ENCODE results near the gene EIPR1.

EIPR1 gene

DNA sequence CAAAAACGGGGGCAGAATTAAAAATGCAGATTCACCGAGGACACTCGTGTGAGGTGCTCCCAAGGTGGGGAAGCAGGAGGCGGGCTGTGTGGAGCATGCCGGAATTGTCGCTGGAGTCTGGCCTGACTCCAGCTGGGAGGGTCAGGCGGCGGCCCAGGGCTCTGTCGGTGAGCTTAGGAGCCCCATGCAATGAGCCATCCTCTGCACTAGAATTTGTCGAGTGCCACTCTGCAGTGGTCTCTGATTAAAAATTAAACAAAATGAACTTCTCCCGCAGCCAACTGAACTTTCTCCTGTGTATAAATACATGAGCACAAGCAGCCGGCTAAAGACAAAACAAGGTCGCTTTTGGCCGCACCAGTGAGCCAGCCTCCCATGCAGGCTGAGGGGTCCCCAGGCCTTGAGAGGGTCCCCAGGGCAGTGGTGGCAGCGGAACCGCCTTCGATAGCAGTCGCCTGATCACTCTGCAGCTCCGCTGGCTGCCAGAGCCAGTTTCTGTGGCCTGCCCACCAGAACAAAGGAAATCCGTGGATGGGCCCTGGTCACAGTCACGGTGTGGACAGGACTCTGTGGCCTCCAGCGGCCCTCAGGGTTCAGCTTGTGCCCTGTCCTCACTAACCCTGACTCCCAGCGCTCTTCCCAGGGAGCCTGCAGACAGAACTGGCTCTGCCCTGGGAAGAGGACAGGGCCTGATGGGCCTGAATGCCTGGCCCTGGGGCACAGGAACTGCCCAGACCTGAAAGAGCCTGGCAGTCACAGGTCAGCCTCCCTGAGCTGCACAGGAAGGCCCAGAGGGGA is 201.3 kb downstream of the EIPR1 start:
- no peak for DNase-seq (ENCODE audit: low read depth)

DNA sequence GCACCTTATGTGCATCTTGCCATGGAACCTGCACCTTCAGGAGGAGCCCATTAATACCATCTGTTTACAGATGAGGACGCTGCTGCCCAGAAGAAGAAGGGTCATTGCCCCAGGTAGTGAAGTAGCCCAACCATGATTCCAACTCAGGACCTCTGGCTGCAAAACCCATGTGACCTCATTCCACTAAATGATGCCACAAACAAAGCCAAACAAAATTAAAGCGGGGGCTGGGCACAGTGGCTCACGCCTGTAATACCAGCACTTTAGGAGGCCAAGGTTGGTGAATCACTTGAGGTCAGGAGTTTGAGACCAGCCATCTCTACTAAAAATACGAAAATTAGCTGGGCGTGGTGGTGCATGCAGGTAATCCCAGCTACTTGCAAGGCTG is 202.1 kb downstream of the EIPR1 start:
- DNase-seq (ENCODE audit: low read depth): no peak

DNA sequence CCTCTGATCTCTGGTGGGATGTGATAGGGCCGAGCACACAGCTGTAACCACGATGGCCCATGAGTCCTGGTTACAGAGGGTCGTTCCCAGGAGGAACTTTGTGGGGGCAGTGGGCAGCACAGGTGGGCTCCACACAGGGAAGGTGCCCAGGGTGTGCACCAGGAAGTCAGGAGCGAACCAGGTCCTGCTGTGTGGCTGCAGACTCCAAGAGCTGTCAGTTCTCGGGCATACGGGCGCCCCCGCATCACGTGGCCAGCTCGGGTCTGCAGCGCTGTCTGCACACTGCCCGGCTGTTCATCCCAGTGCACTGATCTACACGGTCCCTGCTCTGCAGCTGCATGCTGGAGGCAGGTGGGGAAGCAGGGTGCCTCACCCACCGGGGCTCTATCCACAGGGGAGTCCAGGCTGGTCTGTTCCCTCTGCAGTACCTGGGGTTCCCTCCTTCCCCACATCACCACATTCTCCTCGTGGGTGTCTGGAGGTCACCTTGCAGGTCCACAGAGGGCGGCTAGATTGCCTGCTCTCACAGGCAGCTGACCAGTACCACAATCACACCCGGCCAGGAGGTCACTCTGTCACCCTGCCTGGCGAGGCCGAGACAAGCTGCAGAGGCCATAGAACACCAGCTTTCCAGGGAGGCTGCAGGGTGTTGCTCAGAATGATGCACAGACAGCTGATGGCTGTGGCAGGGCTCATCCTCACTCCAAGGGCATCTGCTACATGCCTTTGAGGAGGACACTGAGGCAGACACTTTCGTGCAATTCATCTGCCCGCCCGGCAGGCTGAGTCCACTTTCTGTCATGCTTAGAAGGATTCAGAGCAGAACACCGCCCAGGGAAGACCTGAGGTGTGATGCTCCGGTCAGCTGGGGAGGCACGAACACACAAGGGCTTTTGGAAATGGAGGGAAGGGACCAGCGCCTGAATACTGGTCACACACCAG is 202.7 kb downstream of the EIPR1 start:
- DNase-seq (ENCODE audit: low read depth): no peak

DNA sequence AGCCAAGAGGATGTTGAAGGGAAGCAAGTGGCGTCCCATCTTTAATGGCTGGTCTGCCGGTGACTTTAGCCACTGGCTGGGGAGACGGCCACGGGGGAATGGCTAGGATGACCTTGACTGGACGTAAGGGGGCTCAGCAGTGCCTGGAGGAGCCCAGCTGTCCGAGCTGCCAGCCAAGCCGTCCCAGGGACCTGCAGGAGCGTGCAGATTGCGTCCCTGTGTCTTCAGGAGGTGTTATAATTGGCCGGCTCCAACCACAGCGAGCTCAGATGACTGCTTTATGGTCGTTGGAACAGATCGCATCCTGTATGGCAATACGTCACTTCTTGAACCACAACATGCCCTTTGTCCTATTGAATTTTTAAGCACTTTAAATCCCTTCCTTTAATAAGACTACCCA is 204.6 kb downstream of the EIPR1 start:
- DNase-seq (ENCODE audit: low read depth): no peak

DNA sequence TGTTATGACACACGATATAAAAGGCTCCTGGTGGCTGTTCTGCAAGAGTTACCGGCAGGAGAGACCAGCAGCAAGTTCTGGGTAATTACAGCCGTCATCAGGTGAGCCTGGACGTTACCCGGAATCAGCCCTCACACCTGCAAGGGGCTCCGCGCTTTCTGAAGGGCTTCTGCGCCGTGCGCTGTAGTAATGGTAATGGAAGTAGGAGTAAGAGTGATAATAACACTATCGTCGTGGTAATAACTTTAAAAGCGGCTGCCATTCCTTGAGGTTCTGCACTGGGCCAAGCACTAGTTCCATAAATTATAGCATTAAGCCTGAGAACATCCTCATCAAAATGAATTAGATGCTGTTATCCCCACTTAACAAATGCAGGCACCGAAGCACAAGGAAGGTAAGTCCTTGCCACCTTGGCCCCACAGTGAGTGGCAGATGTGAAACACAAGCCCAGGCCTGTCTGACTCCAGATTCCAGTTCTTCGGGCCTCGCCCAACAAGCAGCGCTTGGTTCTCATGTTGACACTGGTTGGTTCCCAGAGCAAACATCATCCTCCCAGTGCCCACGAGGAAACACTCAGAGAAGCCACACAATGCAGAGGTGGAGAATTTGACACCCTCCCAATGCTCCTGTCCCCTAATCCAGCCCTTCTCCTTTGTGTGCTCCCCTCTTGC is 205.2 kb downstream of the EIPR1 start:
- no peak for DNase-seq (ENCODE audit: low read depth)

DNA sequence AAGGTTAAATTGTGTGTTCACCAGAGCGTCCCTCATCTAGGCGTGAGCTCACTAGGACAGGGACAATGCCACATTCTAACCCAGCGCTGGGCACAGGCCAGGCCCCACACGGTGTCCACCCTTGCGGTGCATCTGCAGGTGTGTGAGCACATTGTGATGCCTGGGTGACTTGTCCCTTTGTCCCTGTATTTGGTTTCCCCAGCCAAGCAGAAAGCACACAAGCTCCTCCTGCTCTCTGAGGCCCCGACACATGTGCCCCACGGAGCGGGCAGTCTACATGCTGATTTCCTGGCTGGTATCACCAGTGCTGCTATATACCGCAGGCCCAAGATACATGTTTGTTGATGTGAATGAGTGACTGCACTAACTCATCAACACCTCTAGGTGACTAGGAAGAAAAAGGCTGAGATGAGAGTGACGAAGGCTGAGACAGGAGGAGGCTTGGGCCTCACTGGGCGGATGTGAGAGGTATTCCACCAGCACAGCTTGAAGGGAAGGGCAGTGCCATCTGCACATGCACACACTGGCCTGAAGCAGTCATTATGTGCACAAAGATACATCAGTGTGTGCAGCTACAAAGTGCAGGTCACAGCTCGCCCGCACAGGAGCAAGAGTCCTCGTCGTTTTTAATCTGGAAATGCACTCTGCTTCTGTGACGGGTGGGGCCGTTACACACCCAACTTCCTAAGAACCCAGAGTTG is 205.9 kb downstream of the EIPR1 start:
- no peak for DNase-seq (ENCODE audit: low read depth)

DNA sequence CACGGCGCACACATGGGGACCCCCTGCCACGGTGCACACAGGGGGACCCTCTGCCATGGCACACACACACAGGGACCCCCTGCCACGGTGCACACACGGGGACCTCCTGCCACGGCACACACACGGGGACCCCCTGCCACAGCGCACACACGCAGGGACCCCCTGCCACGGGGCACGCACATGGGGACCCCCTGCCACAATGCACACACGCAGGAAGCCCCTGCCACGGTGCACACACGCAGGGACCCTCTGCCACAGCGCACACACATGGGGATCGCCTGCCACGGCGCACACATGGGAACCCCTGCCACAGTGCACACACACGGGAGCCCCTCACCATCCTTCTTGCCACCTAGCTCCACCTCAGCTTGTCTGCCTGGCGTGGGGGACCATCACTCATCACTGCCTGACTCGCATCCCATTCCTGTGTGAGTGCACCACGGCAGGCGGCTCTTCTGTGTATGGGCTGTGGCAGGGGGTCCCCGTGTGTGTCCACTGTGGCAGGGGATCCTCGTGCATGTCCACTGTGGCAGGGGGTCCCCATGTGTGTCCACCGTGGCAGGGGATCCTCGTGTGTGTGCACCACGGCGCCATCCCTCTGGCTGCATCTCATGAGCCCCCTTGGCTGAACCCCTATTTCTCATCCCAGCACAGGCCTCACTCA is 206.7 kb downstream of the EIPR1 start:
- no peak for DNase-seq (ENCODE audit: low read depth)

DNA sequence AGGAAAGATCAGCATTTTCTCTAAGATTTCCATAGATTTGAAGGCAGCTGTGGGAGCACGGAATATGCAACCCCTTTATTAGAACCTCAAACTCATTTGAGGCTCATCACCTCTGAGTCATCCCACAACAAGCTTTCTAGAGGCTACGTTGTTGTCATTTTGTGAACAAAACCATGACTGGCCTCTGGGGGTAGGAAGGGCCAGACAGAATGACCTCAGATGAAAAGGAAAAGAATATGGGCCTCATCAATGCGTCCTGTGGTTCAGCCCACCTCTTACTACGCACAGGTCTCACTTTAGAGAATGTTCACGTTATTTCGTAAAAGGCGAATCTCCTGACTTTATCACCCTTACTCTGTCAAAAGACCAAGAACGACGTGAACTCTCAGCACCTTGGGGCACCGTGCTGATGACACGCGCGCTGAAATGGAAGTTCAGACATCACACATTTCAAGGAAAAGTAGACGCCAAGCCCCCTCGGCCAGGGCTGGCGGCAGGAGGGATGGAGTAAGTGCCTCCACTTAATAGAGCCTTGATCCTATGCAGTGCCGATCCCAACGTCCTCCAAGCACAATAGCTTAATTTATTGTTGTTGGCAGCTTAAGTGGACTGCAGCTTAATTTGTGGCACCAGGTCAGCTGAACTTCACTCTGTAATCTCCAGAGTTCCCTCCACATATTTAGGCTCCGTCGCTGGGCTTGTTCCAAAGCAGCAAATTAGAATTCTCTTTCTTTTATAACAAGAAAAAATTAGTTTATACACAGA is 208.3 kb downstream of the EIPR1 start:
- no peak for DNase-seq (ENCODE audit: low read depth)

DNA sequence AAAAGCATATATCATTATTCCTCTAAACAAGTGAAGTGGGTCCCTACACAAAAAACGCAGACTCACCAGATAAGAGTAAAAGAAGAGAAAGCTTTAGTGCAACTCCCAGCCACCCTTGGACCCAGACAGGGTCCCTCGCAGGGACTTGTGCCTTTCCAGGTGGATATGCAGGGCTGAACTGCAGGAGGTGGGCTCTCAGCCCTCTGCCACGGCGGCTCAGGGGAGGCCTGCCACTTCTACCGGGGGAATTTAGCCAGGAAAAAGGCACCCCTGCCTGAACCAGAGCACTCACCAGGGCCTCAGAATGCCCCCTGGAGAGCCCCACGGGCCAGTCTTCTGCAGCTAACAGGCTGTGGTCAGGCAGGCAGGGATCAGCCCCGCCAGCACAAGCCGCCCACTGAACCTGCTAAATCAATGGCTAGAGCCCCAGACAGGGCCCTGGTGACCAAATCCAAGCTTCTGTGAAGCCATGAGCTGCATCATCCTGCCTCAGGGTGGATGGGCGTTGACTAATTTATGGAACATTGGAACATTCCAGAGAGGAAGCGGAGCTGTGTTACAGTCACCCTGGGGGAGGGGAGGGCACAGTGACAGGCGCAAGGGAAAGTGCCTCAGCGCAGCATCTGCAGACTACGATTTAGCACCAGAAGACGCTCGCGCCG is 209.3 kb downstream of the EIPR1 start:
- no peak for DNase-seq (ENCODE audit: low read depth)

DNA sequence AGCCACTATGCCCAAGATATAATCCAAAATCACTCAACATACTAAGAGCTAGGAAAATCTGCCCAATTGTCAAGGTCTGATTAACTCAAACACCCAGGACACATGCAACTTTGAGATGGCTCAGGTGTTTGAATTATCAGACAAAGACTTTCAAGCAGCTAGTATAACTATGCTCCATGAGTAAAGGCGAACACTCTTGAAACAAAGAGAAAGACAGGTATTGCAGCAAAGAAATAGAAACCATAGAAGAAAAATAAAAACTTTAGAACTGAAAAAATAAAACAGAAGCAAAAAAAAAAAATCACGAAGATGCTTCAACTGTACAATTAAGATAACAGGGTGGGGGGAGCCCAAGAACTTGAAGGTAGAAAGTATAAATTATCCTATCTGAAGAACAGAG is 214.2 kb downstream of the EIPR1 start:
- DNase-seq (ENCODE audit: low read depth): no peak

DNA sequence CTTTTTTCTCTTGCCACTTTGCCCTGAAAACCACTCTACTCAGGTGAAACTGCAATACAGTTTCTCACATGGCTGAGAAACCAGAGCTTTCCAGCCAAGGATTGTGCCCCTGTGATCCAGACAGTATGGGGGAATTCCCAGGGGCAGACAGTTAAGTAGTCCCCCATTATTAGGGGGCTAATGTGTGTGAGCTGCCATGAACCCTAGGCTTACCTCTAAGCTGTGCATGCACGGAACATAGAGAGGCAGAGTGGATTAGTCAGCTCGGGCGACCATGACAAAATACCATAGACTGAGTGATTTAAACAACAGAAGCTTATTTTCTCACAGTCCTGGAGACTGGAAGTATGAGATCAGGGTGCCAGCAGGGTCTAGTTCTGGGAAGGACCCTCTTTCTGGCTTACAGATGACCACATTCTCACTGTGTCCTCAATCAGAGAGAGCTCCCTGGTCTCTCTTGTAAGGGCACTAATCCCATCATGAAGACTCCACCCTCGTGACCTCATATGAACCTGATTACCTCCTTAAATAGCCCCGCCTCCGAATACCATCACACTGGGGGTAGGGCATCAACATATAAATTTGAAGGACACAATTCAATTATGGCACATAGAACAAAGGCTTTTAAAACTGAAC is 215.1 kb downstream of the EIPR1 start:
- no peak for DNase-seq (ENCODE audit: low read depth)

DNA sequence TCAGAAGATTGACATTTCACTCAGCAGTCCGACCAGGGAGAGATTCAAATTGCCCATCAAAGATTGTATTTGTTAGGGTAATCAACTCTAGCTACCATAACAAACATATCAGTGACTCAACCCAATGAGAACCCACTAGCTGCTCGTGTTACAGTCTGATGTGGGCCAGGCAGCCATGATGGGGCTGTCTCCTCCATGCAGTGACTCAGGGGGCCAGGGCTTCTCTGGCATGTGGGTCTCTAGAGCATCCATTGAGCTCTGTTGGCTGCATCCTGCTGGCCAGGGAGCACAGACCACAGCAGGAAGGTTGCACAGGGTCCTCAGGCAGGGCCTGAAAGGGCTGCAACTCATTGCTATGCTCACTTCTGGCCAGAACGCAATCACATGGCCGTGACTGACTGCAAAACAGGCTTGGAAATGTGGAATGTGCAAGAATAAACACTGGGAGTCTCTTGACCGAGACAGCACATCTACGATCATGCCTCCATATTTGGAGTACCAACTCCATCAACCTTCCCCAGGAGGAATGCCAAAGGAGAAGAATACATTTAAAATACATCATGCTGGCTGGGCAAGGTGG is 216.8 kb downstream of the EIPR1 start:
- no peak for DNase-seq (ENCODE audit: low read depth)

DNA sequence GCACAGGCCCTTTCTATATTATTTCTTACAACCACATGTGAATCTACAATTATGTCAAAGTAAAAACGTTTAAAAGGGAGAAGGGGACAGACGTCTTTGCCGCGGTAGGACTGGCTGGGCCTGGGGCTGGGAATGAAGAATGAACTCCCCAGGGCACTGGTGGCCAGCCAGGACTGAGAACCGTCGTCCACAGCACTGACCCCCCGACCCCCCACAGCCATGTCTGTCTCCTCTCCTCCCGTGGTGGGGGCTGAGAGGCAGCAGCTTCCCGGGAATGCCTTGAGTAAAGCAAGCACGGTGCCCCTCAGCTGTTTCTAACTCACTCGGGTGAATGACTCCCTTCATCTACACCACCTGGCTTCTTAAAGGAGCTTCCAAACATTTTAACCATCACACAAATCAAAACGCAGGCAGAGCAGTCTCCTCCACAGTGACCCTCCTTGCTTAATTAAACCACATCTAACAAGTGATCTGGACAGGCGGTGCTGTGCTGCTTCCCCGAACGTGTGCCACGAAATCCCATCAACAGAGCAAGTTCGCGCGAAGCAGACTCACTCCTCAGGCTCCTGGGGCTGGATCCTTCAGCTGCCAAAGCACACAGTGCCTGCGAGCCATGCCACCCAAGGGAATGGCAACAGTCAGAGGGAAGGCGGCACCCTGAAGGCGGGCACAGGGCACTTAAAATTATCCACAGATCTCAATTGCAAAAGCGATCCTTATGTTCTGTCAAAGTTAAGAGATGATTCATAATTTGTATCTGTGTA is 217.7 kb downstream of the EIPR1 start:
- DNase-seq (ENCODE audit: low read depth): no peak

DNA sequence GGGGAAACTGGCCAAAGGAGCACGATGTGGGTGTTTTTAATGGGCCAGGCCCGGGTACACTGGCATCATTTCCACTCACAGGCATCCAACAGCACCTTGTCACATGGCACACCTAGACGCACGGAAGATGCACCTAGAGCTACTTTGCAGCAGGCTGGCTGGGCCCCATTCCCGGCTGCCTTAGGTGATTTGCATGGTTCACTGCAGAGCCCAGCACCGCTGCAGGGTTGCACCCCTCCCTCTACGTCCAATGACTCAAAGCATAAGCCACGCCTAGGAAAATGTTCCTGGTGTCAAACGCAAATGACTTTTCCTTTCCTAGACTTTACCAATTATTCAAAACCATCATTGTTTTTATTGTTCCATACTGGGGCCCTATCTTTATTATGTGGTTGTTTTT is 222.9 kb downstream of the EIPR1 start:
- DNase-seq (ENCODE audit: low read depth): no peak

DNA sequence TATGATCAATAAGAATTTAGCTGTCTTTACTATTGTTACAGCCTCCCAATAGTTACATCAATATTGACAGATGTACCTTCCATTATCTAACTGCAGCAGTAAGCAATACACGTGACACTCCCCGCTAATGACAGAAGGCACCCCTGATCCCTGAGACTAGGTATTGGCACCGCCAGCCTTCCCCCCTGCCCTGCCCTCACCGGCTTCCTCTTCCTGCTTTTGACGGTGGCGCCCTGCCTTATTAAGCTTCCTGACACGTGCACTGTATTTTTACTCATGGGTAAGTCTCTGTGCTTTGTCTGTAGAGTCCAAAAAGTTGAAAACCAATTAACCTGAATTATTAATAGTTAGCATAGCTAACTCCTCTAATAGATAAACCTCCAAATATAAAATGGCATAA is 223.5 kb downstream of the EIPR1 start:
- DNase-seq (ENCODE audit: low read depth): no peak

DNA sequence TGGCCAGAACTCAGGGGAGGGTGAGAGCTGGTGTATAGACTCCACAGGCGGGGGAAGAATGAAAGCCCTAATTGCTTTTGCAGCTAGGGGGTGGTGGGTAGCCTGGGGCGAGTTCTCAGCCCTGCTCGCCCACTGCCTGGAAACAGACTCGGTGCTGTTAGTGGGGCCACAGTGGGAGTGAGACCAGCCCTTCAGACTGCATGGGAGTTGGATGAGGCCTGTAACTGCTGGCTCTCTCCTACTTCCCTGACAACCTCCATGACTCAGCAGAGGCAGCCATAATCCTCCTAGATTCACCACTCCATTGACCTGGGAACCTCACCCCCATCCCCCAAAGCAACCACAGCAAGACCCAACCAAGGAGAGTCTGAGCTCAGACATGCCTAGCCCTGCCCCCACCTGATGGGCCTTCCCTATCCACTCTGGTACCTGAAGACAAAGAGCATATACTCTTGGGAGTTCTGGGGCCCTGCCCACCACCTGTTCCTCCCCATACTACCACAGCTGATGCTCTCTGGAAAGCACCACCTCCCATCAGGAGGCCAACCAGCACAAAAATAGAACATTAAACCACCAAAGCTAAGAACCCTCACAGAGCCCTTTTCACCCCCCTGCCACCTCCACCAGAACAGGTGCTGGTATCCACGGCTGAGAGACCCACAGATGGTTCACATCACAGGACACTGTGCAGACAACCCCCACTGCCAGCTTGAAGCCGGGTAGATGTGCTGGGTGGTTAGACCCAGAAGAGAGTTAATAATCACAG is 226.3 kb downstream of the EIPR1 start:
- no peak for DNase-seq (ENCODE audit: low read depth)

DNA sequence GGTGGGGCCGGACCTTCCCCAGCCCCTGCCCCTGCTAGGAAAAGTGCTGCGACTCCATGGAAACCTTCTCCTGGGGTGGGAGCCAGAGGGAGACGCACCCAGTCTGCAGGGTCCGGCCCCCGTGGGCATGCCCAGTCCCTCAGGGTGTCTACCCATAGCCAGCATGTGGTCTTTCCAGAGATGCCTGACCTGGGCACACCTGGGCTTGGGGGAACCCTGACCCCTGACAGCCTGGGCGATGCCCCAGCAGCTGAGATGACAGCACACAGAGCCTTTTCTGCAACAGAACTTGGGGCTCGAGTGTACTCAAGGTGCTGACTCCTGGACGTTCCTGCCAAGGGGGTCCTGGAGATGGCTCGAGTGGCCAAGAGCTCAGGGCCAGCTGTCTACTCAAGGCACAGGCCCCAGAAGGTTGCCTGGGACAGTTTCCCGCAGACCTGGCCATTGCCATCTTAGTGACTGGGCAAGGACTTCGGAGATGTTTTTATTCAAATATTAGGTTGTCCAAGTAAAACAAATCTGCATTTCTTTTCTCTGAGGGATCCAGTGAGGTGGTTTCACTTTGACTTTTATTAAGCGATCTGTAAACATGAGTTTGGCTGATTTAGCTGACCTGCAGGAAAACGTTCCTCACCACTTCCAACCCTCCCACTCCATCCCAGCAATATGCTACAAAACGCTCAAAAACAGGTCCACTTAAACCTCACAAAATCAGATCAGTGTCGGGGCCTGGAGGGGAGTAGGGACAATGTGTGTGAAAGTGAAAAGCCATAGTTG is 228.0 kb downstream of the EIPR1 start:
- no peak for DNase-seq (ENCODE audit: low read depth)
